Natural killer cell (primary cell): Measurements from ENCODE around the gene RIMBP2. TPM values are rescaled to one million over a fixed set of nuclear protein-coding genes. Genes with fewer than 3 reads are reported as not detected.

ENCODE experiments used
- ATAC-seq, 3 donors: fragments of 150-1000 bp in 2 of 3; fragments of 200-7000 bp in 1 of 3; cut with Tn5 transposase; 1 replicate in 1 of 3; 2 replicates in 2 of 3; pipeline ENCODE4 v1.10.0; 2021; ENCODE audit warnings: mild to moderate bottlenecking in 2 of 3, moderate library complexity in 2 of 3
- DNase-seq, 2 donors: peaks; one replicate each; pipeline versions ENCODE4 v3.0.0 to v3.0.0-alpha.2; 2013 to 2021; ENCODE audit warnings: mixed read lengths in 1 of 2
- H3K27ac ChIP-seq: one replicate; pipeline ENCODE4 v1.5.1; 2013; ENCODE audit warnings: mild to moderate bottlenecking, low read length
- H3K27me3 ChIP-seq: one replicate; pipeline ENCODE4 v1.6.1; 2013; ENCODE audit warnings: low read length; ENCODE audit not compliant: control insufficient read depth, insufficient read depth
- H3K36me3 ChIP-seq: one replicate; pipeline ENCODE4 v1.6.1; 2013; ENCODE audit warnings: low read length; ENCODE audit not compliant: control insufficient read depth, insufficient read depth
- H3K4me1 ChIP-seq: one replicate; pipeline ENCODE4 v1.6.1; 2013; ENCODE audit warnings: low read length; ENCODE audit not compliant: control insufficient read depth, insufficient read depth
- H3K4me3 ChIP-seq: one replicate; pipeline ENCODE4 v1.5.1; 2013; ENCODE audit warnings: low read length
- H3K9me3 ChIP-seq: one replicate; pipeline ENCODE4 v1.6.1; 2013; ENCODE audit warnings: low read length; ENCODE audit not compliant: control insufficient read depth, insufficient read depth
- H3K27ac Mint-ChIP-seq, 2 donors: one replicate each; pipeline ENCODE4 v1.8.0; 2022; ENCODE audit warnings: mild to moderate bottlenecking in 2 of 2, mixed read lengths in 2 of 2, moderate library complexity in 1 of 2
- H3K27me3 Mint-ChIP-seq, 2 donors: one replicate each; pipeline ENCODE4 v1.8.0; 2022; ENCODE audit warnings: low read depth in 2 of 2, mixed read lengths in 2 of 2
- H3K36me3 Mint-ChIP-seq: one replicate; pipeline ENCODE4 v1.8.0; 2022; ENCODE audit warnings: mixed read lengths
- H3K4me1 Mint-ChIP-seq, 2 donors: one replicate each; pipeline ENCODE4 v1.8.0; 2022; ENCODE audit warnings: mixed read lengths in 2 of 2
- H3K4me3 Mint-ChIP-seq: one replicate; pipeline ENCODE4 v1.8.0; 2022; ENCODE audit warnings: mild to moderate bottlenecking, moderate library complexity, mixed read lengths
- H3K9me3 Mint-ChIP-seq, 2 donors: one replicate each; pipeline ENCODE4 v1.8.0; 2022; ENCODE audit warnings: mixed read lengths in 2 of 2
- WGBS: methylation state at CpG from one replicate; pipeline ENCODE4 v1.1.7; 2013; ENCODE audit warnings: missing lambda C conversion rate; ENCODE audit not compliant: insufficient coverage; 5-methylcytosine and 5-hydroxymethylcytosine counted together
- intact Hi-C: fragments of 100-400 bp; cut with micrococcal nuclease; formaldehyde crosslinking; loops from one replicate; pipeline ENCODE4 v1.14.2; 2022
- total RNA-seq, 4 donors: library from RNA; stranded (reverse); fragments of 120-200 nt in 1 of 4; gene quantifications; one replicate each; pipeline versions ENCODE4 v1.2.3 to v1.2.4, GENCODE V29; 2013 to 2022
- TF ChIP-seq, protein P1 (sequence below): fragments of 200-600 bp; IDR thresholded peaks from one replicate; pipeline ENCODE4 v1.8.0; 2022; ENCODE audit warnings: antibody characterized with exemption

The RIMBP2 gene
- total RNA-seq, 3 donors from 2014 or later (not counting 1 experiment from before 2014, with no cell fraction given), result not detected

DNA sequence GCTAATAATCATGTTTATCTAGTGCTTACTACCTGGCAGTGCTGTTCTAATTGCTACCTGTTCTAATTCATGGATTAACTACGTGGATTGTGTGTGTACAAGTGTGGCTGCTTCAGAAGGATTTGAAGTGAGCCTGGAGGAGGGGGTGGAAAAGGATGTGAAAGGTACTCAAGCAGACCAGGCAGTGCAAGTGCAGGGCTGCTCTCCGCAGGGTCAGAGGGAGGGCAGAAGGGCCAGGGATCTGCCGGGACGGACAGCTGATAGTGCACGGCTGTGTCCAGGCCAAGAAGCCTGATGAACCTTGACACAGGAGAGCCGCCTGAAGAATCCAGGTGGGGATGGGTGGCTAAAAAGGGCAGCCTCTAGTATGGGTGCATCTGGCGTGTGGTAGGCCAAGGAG is 349.9 kb downstream of the RIMBP2 start:
- H3K27me3 Mint-ChIP-seq, result peaks cover 0 to 4% of the 10 kb centered on the region in 2 donors
- H3K4me1 Mint-ChIP-seq, result no peaks in the 10 kb centered on the region
- H3K4me3 Mint-ChIP-seq, result no peak overlapping the region
- H3K27ac Mint-ChIP-seq, result no peak overlapping the region
- no peaks in the 10 kb centered on the region for H3K36me3 Mint-ChIP-seq
- Histone ChIP-seq H3K9me3 (no peaks in the 10 kb centered on the region), H3K4me3 (no peak overlapping the region), H3K36me3 (no peaks in the 10 kb centered on the region), H3K4me1 (no peaks in the 10 kb centered on the region), H3K27me3 (no peaks in the 10 kb centered on the region), H3K27ac (no peak overlapping the region)
- DNase-seq (no peak), ATAC-seq (no peak)
- WGBS, result 92% methylated on average over 7 of the region's 7 CpGs
- H3K9me3 Mint-ChIP-seq, result no peaks in the 10 kb centered on the region
- TF ChIP-seq, protein P1, sequence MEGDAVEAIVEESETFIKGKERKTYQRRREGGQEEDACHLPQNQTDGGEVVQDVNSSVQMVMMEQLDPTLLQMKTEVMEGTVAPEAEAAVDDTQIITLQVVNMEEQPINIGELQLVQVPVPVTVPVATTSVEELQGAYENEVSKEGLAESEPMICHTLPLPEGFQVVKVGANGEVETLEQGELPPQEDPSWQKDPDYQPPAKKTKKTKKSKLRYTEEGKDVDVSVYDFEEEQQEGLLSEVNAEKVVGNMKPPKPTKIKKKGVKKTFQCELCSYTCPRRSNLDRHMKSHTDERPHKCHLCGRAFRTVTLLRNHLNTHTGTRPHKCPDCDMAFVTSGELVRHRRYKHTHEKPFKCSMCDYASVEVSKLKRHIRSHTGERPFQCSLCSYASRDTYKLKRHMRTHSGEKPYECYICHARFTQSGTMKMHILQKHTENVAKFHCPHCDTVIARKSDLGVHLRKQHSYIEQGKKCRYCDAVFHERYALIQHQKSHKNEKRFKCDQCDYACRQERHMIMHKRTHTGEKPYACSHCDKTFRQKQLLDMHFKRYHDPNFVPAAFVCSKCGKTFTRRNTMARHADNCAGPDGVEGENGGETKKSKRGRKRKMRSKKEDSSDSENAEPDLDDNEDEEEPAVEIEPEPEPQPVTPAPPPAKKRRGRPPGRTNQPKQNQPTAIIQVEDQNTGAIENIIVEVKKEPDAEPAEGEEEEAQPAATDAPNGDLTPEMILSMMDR, result no peak
- intact Hi-C loops, result no loop called here

DNA sequence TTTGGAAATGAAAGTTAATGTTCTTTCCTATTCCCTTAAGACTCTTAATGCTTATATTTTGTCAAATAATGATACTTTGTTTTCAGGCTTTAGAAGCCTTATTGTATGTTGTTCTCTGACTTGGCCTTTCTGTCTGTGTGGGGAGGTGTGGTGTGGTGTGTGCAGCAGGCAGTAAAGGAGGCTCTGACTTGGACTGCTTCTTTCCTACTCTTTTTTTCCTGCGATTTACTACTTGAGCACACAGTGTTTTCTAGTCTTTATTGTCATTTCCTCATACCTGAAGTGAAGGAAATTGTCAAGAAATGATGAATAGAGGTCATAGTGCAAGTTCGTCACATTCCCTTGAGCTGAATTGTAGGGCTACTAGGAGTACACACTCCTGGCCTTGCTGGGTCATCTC is 351.5 kb downstream of the RIMBP2 start:
- Mint-ChIP-seq H3K27ac (no peak overlapping the region), H3K9me3 (no peaks in the 10 kb centered on the region), H3K4me3 (no peak overlapping the region), H3K4me1 (no peaks in the 10 kb centered on the region), H3K36me3 (no peaks in the 10 kb centered on the region), H3K27me3 (peaks cover 0 to 4% of the 10 kb centered on the region in 2 donors)
- H3K4me1 ChIP-seq, result no peaks in the 10 kb centered on the region
- H3K27ac ChIP-seq, result no peak overlapping the region
- 87% methylated on average over 1 of the region's 2 CpGs for WGBS
- DNase-seq (no peak), ATAC-seq (no peak)
- intact Hi-C loops, result no loop called here
- no peaks in the 10 kb centered on the region for H3K27me3 ChIP-seq
- no peaks in the 10 kb centered on the region for H3K9me3 ChIP-seq
- no peak overlapping the region for H3K4me3 ChIP-seq
- TF ChIP-seq, protein P1, result no peak
- no peaks in the 10 kb centered on the region for H3K36me3 ChIP-seq

DNA sequence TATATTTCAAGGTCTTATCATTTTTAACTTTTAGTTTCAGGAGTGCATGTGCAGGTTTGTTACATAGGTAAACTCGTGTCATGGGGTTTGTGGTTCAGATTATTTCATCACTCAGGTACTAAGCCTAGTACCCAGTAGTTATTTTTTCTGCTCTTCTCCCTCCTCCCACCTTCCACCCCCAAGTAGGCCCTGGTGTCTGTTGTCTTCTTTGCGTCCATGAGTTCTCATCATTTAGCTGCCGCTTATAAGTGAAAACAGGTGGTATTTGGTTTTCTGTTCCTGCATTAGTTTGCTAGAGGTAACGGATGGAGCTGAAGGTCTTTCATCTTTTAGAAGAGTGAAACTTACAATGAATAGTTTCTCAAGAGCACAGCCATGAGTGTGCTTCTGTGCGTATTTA is 354.0 kb downstream of the RIMBP2 start:
- Mint-ChIP-seq H3K9me3 (no peaks in the 10 kb centered on the region), H3K36me3 (no peaks in the 10 kb centered on the region), H3K27ac (no peak overlapping the region), H3K4me3 (no peak overlapping the region), H3K27me3 (peaks cover 5 to 10% of the 10 kb centered on the region in 2 donors), H3K4me1 (no peaks in the 10 kb centered on the region)
- TF ChIP-seq, protein P1, result no peak
- intact Hi-C loops, result no loop called here
- no peak for ATAC-seq
- Histone ChIP-seq H3K27me3 (no peaks in the 10 kb centered on the region), H3K36me3 (no peaks in the 10 kb centered on the region), H3K4me3 (no peak overlapping the region), H3K27ac (no peak overlapping the region), H3K9me3 (no peaks in the 10 kb centered on the region), H3K4me1 (no peaks in the 10 kb centered on the region)
- DNase-seq, result no peak
- WGBS, result 96% methylated on average over 5 of the region's 5 CpGs

DNA sequence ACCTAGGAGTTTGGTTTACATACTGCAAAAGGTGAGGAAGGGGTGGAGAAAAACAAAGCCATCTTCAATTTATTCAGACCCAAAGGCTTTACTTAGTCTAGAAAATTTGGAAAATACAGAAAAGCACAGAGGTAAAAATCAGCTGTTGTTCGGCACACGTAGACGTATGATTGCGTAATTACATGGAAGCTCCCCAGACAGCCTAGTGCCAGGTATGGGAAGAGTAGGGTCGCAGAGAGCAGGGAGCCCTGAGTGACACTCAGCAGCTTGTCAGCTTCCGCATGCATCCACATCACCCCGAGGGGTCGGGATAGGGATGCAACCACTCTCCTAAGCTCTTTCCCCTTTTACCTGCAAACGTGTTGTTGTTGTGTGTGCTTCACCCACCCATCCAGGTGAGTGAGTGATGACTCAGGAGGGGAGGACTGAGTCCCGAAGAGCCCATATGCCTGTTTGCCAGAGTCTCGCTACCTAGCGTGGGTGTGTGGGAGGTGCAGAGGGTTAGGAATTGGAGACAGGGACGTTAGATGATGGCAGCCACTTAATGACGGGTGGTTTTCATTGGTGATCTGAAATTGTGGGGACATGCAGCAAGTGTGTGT is 358.3 kb downstream of the RIMBP2 start:
- DNase-seq, result no peak
- no peak for ATAC-seq
- WGBS, result 58% methylated on average over 14 of the region's 14 CpGs
- Mint-ChIP-seq H3K27me3 (peaks cover 13 to 19% of the 10 kb centered on the region in 2 donors), H3K4me1 (peaks cover 5 to 6% of the 10 kb centered on the region in 2 donors), H3K36me3 (no peaks in the 10 kb centered on the region), H3K27ac (no peak overlapping the region), H3K9me3 (no peaks in the 10 kb centered on the region), H3K4me3 (no peak overlapping the region)
- TF ChIP-seq, protein P1, result no peak
- Histone ChIP-seq H3K36me3 (no peaks in the 10 kb centered on the region), H3K27ac (no peak overlapping the region), H3K27me3 (no peaks in the 10 kb centered on the region), H3K4me3 (no peak overlapping the region), H3K9me3 (no peaks in the 10 kb centered on the region), H3K4me1 (no peaks in the 10 kb centered on the region)
- intact Hi-C loops, result no loop called here
